Measurements from ENCODE around the gene KCNQ1. TPM values are rescaled to one million over a fixed set of nuclear protein-coding genes. Genes with fewer than 3 reads are reported as not detected.

KCNQ1 gene
- total RNA-seq, 2 experiments from 2014 or later: 20.4 to 24.3 TPM

GRCh38 chr11:2660357-2660939 is 215.6 kb downstream of the KCNQ1 start:
- H3K27ac Mint-ChIP-seq: no peak overlapping the region

GRCh38 chr11:2661173-2662023 is 216.6 kb downstream of the KCNQ1 start:
- Mint-ChIP-seq H3K9me3 (peaks cover 21% of the 10 kb centered on the region), H3K36me3 (ENCODE audit: low read depth) (peaks cover 23% of the 10 kb centered on the region), H3K27me3 (no peaks in the 10 kb centered on the region), H3K27ac (no peak overlapping the region), H3K4me1 (no peaks in the 10 kb centered on the region), H3K4me3 (no peak overlapping the region)
- ChIA-PET CTCF (interaction anchor here (0.6 to 1.5 kb wide), 4 partner anchors 12 to 29 kb away, joined by 3 to 4 read pairs (median 3); no protein-coding TSS in a partner anchor), POLR2A (no interaction called here)
- no peak for DNase-seq

More at GRCh38 chr11:2660357-2660939, 215.6 kb downstream of the KCNQ1 start:
- ChIA-PET CTCF (interaction anchor here (0.7 to 1.5 kb wide), 3 partner anchors 13 to 30 kb away, joined by 3 read pairs; no protein-coding TSS in a partner anchor), POLR2A (no interaction called here)
- Mint-ChIP-seq H3K4me3 (no peak overlapping the region), H3K9me3 (peaks cover 21% of the 10 kb centered on the region), H3K4me1 (no peaks in the 10 kb centered on the region), H3K27me3 (no peaks in the 10 kb centered on the region), H3K36me3 (ENCODE audit: low read depth) (peaks cover 23% of the 10 kb centered on the region)
- DNase-seq: no peak

- H3K9me3 Mint-ChIP-seq: peaks cover 21% of the 10 kb centered on the region
- no peak overlapping the region for H3K27ac Mint-ChIP-seq
- H3K27me3 Mint-ChIP-seq: no peaks in the 10 kb centered on the region
- no peak overlapping the region for H3K4me3 Mint-ChIP-seq
- H3K4me1 Mint-ChIP-seq: no peaks in the 10 kb centered on the region
- ChIA-PET CTCF (interaction anchor here (0.6 kb wide), 1 partner anchor 14 kb away, joined by 4 read pairs; no protein-coding TSS in a partner anchor), POLR2A (no interaction called here)
- DNase-seq: no peak
- peaks cover 23% of the 10 kb centered on the region for H3K36me3 Mint-ChIP-seq (ENCODE audit: low read depth)
Measured at GRCh38 chr11:2662024-2662312, 217.2 kb downstream of the KCNQ1 start.

GRCh38 chr11:2662430-2663299 is 217.9 kb downstream of the KCNQ1 start:
- ChIA-PET POLR2A (no interaction called here), CTCF (no interaction called here)
- Mint-ChIP-seq H3K4me3 (no peak overlapping the region), H3K27me3 (no peaks in the 10 kb centered on the region), H3K4me1 (no peaks in the 10 kb centered on the region), H3K27ac (no peak overlapping the region), H3K36me3 (ENCODE audit: low read depth) (peaks cover 22% of the 10 kb centered on the region), H3K9me3 (peaks cover 20% of the 10 kb centered on the region)
- DNase-seq: no peak

- Mint-ChIP-seq H3K9me3 (peaks cover 17% of the 10 kb centered on the region), H3K4me3 (no peak overlapping the region), H3K27ac (no peak overlapping the region), H3K36me3 (ENCODE audit: low read depth) (peaks cover 22% of the 10 kb centered on the region), H3K27me3 (no peaks in the 10 kb centered on the region), H3K4me1 (no peaks in the 10 kb centered on the region)
- CTCF ChIA-PET: no interaction called here
- POLR2A ChIA-PET: no interaction called here
- no peak for DNase-seq
Measured at GRCh38 chr11:2663506-2663905, 218.7 kb downstream of the KCNQ1 start.

GRCh38 chr11:2663915-2664314 is 219.1 kb downstream of the KCNQ1 start:
- Mint-ChIP-seq H3K27ac (no peak overlapping the region), H3K27me3 (no peaks in the 10 kb centered on the region), H3K4me1 (no peaks in the 10 kb centered on the region), H3K36me3 (ENCODE audit: low read depth) (peaks cover 22% of the 10 kb centered on the region), H3K4me3 (no peak overlapping the region), H3K9me3 (peaks cover 17% of the 10 kb centered on the region)
- CTCF ChIA-PET: no interaction called here
- POLR2A ChIA-PET: no interaction called here
- DNase-seq: no peak

- Mint-ChIP-seq H3K27ac (no peak overlapping the region), H3K36me3 (ENCODE audit: low read depth) (peaks cover 20% of the 10 kb centered on the region), H3K4me3 (no peak overlapping the region), H3K27me3 (no peaks in the 10 kb centered on the region), H3K4me1 (no peaks in the 10 kb centered on the region), H3K9me3 (peaks cover 15% of the 10 kb centered on the region)
- ChIA-PET CTCF (no interaction called here), POLR2A (no interaction called here)
- no peak for DNase-seq
Measured at GRCh38 chr11:2664376-2664775, 219.6 kb downstream of the KCNQ1 start.

GRCh38 chr11:2664791-2665525 is 220.2 kb downstream of the KCNQ1 start:
- Mint-ChIP-seq H3K9me3 (peaks cover 13% of the 10 kb centered on the region), H3K4me1 (no peaks in the 10 kb centered on the region), H3K4me3 (no peak overlapping the region), H3K27me3 (no peaks in the 10 kb centered on the region), H3K27ac (no peak overlapping the region), H3K36me3 (ENCODE audit: low read depth) (peaks cover 18% of the 10 kb centered on the region)
- CTCF ChIA-PET: no interaction called here
- DNase-seq: no peak
- POLR2A ChIA-PET: no interaction called here

GRCh38 chr11:2665526-2666400 is 221.0 kb downstream of the KCNQ1 start:
- CTCF ChIA-PET: interaction anchor here (0.6 kb wide), 1 partner anchor 34 kb away, joined by 3 read pairs; no protein-coding TSS in a partner anchor
- Mint-ChIP-seq H3K4me3 (no peak overlapping the region), H3K4me1 (no peaks in the 10 kb centered on the region), H3K36me3 (ENCODE audit: low read depth) (peaks cover 13% of the 10 kb centered on the region), H3K27ac (no peak overlapping the region), H3K27me3 (no peaks in the 10 kb centered on the region), H3K9me3 (peaks cover 8% of the 10 kb centered on the region)
- DNase-seq: no peak
- POLR2A ChIA-PET: no interaction called here

GRCh38 chr11:2666401-2666741 is 221.6 kb downstream of the KCNQ1 start:
- no peak for DNase-seq
- peaks cover 3% of the 10 kb centered on the region for H3K9me3 Mint-ChIP-seq
- ChIA-PET POLR2A (no interaction called here), CTCF (interaction anchor here (0.6 kb wide), 1 partner anchor 35 kb away, joined by 3 read pairs; no protein-coding TSS in a partner anchor)
- H3K27ac Mint-ChIP-seq: no peak overlapping the region
- peaks cover 7% of the 10 kb centered on the region for H3K36me3 Mint-ChIP-seq (ENCODE audit: low read depth)
- no peak overlapping the region for H3K4me3 Mint-ChIP-seq
- no peaks in the 10 kb centered on the region for H3K4me1 Mint-ChIP-seq
- H3K27me3 Mint-ChIP-seq: no peaks in the 10 kb centered on the region

- DNase-seq: no peak
- H3K27ac Mint-ChIP-seq: no peak overlapping the region
- H3K9me3 Mint-ChIP-seq: peaks cover 3% of the 10 kb centered on the region
- H3K4me1 Mint-ChIP-seq: no peaks in the 10 kb centered on the region
- CTCF ChIA-PET: no interaction called here
- H3K4me3 Mint-ChIP-seq: no peak overlapping the region
- H3K36me3 Mint-ChIP-seq (ENCODE audit: low read depth): peaks cover 4% of the 10 kb centered on the region
- POLR2A ChIA-PET: no interaction called here
- no peaks in the 10 kb centered on the region for H3K27me3 Mint-ChIP-seq
Measured at GRCh38 chr11:2666828-2667570, 222.2 kb downstream of the KCNQ1 start.

All from activated CD4-positive, alpha-beta T cell treated with anti-CD3 and anti-CD28 coated beads, Interleukin-2, amount 10 ng/mL, durations not matched to agents 7 days and 5 days (primary cell).